CD4-positive, alpha-beta T cell (primary cell): ENCODE results near the gene LDB2. TPM values are rescaled to one million over a fixed set of nuclear protein-coding genes. Genes with fewer than 3 reads are reported as not detected.

Experiments used
- ATAC-seq: fragments of 200-7000 bp; cut with Tn5 transposase; one replicate; pipeline ENCODE4 v1.10.0; 2022; ENCODE audit warnings: mild to moderate bottlenecking; ENCODE audit not compliant: poor library complexity
- CTCF ChIA-PET: fragments of 350-600 bp; sonication (Branson Sonifier 250); formaldehyde crosslinking; loops from one replicate; lab custom pipeline; 2021; ENCODE audit warnings: antibody characterized with exemption, inconsistent platforms; lab: Charles Lee
- POLR2A ChIA-PET: fragments of 350-600 bp; sonication (Branson Sonifier 250); formaldehyde crosslinking; loops from one replicate; lab custom pipeline; 2021; ENCODE audit warnings: antibody characterized with exemption, inconsistent platforms; lab: Charles Lee
- DNase-seq, 14 experiments: peaks; one replicate each; pipeline ENCODE4 v3.0.0-alpha.2; 2013 to 2020; ENCODE audit warnings: mixed read lengths in 2 of 14
- H3K27ac ChIP-seq, 2 donors: one replicate each; pipeline versions ENCODE4 v1.5.1 to v1.7.0; 2013; ENCODE audit warnings: low read length in 2 of 2, low read depth in 1 of 2, mild to moderate bottlenecking in 1 of 2
- H3K27me3 ChIP-seq, 2 experiments: 1 replicate in 1 of 2; 2 replicates in 1 of 2; pipeline versions ENCODE4 v1.6.1 to v1.7.0; 2013; ENCODE audit warnings: low read length in 2 of 2, control low read depth in 1 of 2, mild to moderate bottlenecking in 1 of 2, moderate library complexity in 1 of 2; ENCODE audit not compliant: insufficient read depth in 2 of 2, control insufficient read depth in 1 of 2
- H3K36me3 ChIP-seq: one replicate; pipeline ENCODE4 v1.6.1; 2013; ENCODE audit warnings: low read length, control low read depth; ENCODE audit not compliant: insufficient read depth
- H3K4me1 ChIP-seq: one replicate; pipeline ENCODE4 v1.6.1; 2013; ENCODE audit warnings: low read length, control low read depth; ENCODE audit not compliant: insufficient read depth
- H3K4me3 ChIP-seq: one replicate; pipeline ENCODE4 v1.5.1; 2013; ENCODE audit warnings: mild to moderate bottlenecking, low read length, moderate library complexity
- H3K9me3 ChIP-seq, 2 experiments: 1 replicate in 1 of 2; 2 replicates in 1 of 2; pipeline versions ENCODE4 v1.6.1 to v1.7.0; 2013; ENCODE audit warnings: low read length in 2 of 2, mild to moderate bottlenecking in 2 of 2, control low read depth in 1 of 2, moderate library complexity in 1 of 2; ENCODE audit not compliant: control insufficient read depth in 1 of 2, insufficient read depth in 1 of 2
- H3K27ac Mint-ChIP-seq: one replicate; pipeline ENCODE4 v1.8.0; 2020; ENCODE audit warnings: mixed read lengths
- H3K27me3 Mint-ChIP-seq: one replicate; pipeline ENCODE4 v1.8.0; 2021; ENCODE audit warnings: mixed read lengths
- H3K36me3 Mint-ChIP-seq: one replicate; pipeline ENCODE4 v1.8.0; 2021; ENCODE audit warnings: low read depth, mixed read lengths
- H3K4me1 Mint-ChIP-seq: one replicate; pipeline ENCODE4 v1.8.0; 2021; ENCODE audit warnings: low read depth, mixed read lengths
- H3K4me3 Mint-ChIP-seq: one replicate; pipeline ENCODE4 v1.8.0; 2020; ENCODE audit warnings: mild to moderate bottlenecking, mixed read lengths
- H3K9me3 Mint-ChIP-seq: one replicate; pipeline ENCODE4 v1.8.0; 2020; ENCODE audit warnings: mixed read lengths
- CTCF ChIP-seq: fragments of 200-600 bp; IDR thresholded peaks from one replicate; pipeline ENCODE4 v1.8.0; 2022; ENCODE audit warnings: antibody characterized with exemption, mild to moderate bottlenecking
- intact Hi-C, 2 experiments: fragments of 100-400 bp; cut with DNase I in 1 of 2; cut with micrococcal nuclease in 1 of 2; formaldehyde crosslinking; loops; one replicate each; pipeline versions ENCODE4 v1.15.1 to v1.9.0; 2023 to 2025; cut with DNase I, micrococcal nuclease
- total RNA-seq, 174 experiments: library from RNA in 2 of 174; stranded (reverse) in 2 of 174; gene quantifications; one replicate each; pipeline ENCODE4 v1.2.3 and lab custom pipeline; 2021 to 2026

LDB2 gene
- total RNA-seq, 2 experiments from 2014 or later = not detected

- Mint-ChIP-seq H3K9me3 (no peaks in the 10 kb centered on the region), H3K36me3 (no peaks in the 10 kb centered on the region), H3K4me3 (no peak overlapping the region), H3K27ac (no peak overlapping the region), H3K4me1 (no peaks in the 10 kb centered on the region), H3K27me3 (no peaks in the 10 kb centered on the region)
- TF ChIP-seq CTCF = no peak
- POLR2A ChIA-PET = no interaction called here
- H3K4me1 ChIP-seq = no peaks in the 10 kb centered on the region
- H3K36me3 ChIP-seq = no peaks in the 10 kb centered on the region
- H3K27ac ChIP-seq = no peak overlapping the region
- intact Hi-C loops = no loop called here
- peaks cover 0 to 4% of the 10 kb centered on the region in 2 experiments for H3K9me3 ChIP-seq
- DNase-seq (no peak), ATAC-seq (no peak)
- H3K4me3 ChIP-seq = no peak overlapping the region
- no peaks in the 10 kb centered on the region for H3K27me3 ChIP-seq
- CTCF ChIA-PET = no interaction called here
These were observed 324.7 kb downstream of the LDB2 start for GRCh38 chr4:16573739-16574138.

DNA sequence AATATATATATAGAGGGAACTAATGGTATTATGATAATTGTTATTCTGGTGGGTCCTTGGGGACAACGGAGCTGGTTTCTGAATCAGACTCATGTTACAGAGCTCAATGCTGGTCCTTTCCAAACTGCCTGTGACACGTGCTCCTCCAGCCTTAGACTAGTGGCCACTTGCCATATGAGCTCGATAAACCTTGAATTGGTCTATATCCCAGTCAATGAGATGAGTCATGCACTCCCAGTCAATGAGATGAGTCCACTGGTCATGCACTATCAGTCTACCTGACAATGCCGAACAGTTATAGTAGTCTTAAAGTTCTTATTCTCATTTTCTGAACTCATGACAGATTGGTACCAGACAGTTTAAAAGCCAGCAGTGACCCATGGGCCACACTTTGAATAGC is 325.2 kb downstream of the LDB2 start:
- no peak for DNase-seq
- peaks cover 0 to 4% of the 10 kb centered on the region in 2 experiments for H3K9me3 ChIP-seq
- no peaks in the 10 kb centered on the region for H3K27me3 ChIP-seq
- no peak for ATAC-seq
- no peak for TF ChIP-seq CTCF
- no peak overlapping the region for H3K4me3 ChIP-seq
- intact Hi-C loops = no loop called here
- ChIA-PET CTCF (no interaction called here), POLR2A (no interaction called here)
- Mint-ChIP-seq H3K4me1 (no peaks in the 10 kb centered on the region), H3K27ac (no peak overlapping the region), H3K27me3 (no peaks in the 10 kb centered on the region), H3K4me3 (no peak overlapping the region), H3K36me3 (no peaks in the 10 kb centered on the region), H3K9me3 (no peaks in the 10 kb centered on the region)
- no peak overlapping the region for H3K27ac ChIP-seq
- H3K36me3 ChIP-seq = no peaks in the 10 kb centered on the region
- no peaks in the 10 kb centered on the region for H3K4me1 ChIP-seq

DNA sequence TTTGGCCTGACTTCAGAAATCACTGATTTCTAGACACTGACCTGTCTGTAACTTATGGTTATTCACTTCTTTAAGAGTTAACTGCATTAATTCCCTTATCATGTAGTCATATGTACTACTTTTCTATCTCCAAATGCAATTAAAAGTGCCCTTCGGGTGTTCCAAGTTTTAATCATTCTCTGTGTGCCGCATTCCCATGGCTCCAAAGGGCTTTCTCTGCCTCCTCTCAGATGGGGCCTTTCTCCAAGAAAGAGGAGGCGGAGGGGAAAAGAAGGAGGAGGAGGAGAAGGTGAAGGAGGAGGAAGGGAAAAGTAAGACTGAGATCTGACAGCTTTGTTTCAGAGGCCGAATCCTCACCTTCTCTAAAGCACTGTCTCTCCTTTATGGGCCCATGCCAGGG is 325.8 kb downstream of the LDB2 start:
- TF ChIP-seq CTCF = no peak
- H3K9me3 Mint-ChIP-seq = no peaks in the 10 kb centered on the region
- Histone ChIP-seq H3K36me3 (no peaks in the 10 kb centered on the region), H3K27ac (no peak overlapping the region), H3K4me1 (no peaks in the 10 kb centered on the region), H3K27me3 (no peaks in the 10 kb centered on the region), H3K4me3 (no peak overlapping the region), H3K9me3 (peaks cover 0 to 4% of the 10 kb centered on the region in 2 experiments)
- ATAC-seq (no peak), DNase-seq (no peak)
- H3K27me3 Mint-ChIP-seq = no peaks in the 10 kb centered on the region
- ChIA-PET POLR2A (no interaction called here), CTCF (no interaction called here)
- no peaks in the 10 kb centered on the region for H3K4me1 Mint-ChIP-seq
- H3K36me3 Mint-ChIP-seq = no peaks in the 10 kb centered on the region
- H3K4me3 Mint-ChIP-seq = no peak overlapping the region
- intact Hi-C loops = no loop called here
- no peak overlapping the region for H3K27ac Mint-ChIP-seq
